ENCODE data around the gene LNPK. TPM values are rescaled to one million over a fixed set of nuclear protein-coding genes. Genes with fewer than 3 reads are reported as not detected.
A peak's percentile ranks its signal among the peaks of the same experiment; 100 is the strongest.

Gene LNPK
- total RNA-seq, 1 donor from 2014 or later = 45.4 TPM

DNA sequence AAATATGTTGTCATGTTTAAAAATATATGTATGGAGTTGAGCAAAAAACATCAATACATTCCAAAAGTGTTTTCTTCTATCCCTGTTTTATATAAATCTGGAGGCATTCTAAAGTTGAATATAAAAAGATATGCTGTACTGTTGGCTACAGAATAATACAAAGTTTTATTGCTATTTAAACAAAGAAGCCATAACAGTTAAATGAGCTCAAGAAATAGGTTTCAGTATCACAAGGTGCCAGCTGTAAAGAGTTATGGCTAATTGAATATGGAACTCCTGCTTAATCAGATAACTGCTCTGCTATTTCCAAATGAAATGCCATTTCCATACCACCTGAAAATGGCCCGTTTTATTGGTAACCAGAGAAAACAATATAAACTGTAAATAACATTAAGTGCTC, 55.0 kb downstream of the LNPK start:
- Histone ChIP-seq H3K4me1 (ENCODE audit: control insufficient read depth in 3 of 3, insufficient read depth in 3 of 3, low read length in 3 of 3) (no peaks in the 10 kb centered on the region), H3K9me3 (ENCODE audit: control insufficient read depth in 3 of 3, low read length in 3 of 3) (no peaks in the 10 kb centered on the region), H3K9ac (ENCODE audit: low read depth in 1 of 3, low read length in 3 of 3) (no peak overlapping the region), H3K27me3 (ENCODE audit: control insufficient read depth in 3 of 3, insufficient read depth in 3 of 3, low read length in 3 of 3) (no peaks in the 10 kb centered on the region), H3K4me3 (ENCODE audit: low read length in 3 of 3) (no peak overlapping the region), H3K36me3 (ENCODE audit: control insufficient read depth in 3 of 3, insufficient read depth in 3 of 3, low read length in 3 of 3) (peaks cover 0 to 7% (median 4%) of the 10 kb centered on the region in 3 donors), H3K27ac (ENCODE audit: low read depth, low read length) (no peak overlapping the region)

DNA sequence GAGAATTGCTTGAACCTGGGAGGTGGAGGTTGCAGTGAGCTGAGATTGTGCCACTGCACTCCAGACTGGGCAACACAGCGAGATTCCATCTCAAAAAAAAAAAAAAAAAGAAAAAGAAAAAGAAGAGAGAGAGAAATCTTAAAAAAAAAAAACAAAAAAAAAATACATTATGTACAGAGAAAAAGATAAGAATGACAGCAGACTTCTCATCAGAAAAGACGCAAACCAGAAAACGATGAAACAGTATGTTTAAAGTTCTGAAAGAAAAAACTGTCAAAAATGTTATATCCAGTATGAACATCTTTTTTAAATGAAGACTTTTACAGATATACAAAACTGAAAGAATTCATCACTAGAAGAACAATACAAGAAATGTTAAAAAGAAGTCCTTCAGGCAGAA, 60.4 kb downstream of the LNPK start:
- Histone ChIP-seq H3K4me3 (ENCODE audit: low read length in 3 of 3) (no peak overlapping the region), H3K9ac (ENCODE audit: low read depth in 1 of 3, low read length in 3 of 3) (no peak overlapping the region), H3K36me3 (ENCODE audit: control insufficient read depth in 3 of 3, insufficient read depth in 3 of 3, low read length in 3 of 3) (peaks cover 0 to 12% (median 5%) of the 10 kb centered on the region in 3 donors), H3K27me3 (ENCODE audit: control insufficient read depth in 3 of 3, insufficient read depth in 3 of 3, low read length in 3 of 3) (no peaks in the 10 kb centered on the region), H3K4me1 (ENCODE audit: control insufficient read depth in 3 of 3, insufficient read depth in 3 of 3, low read length in 3 of 3) (no peaks in the 10 kb centered on the region), H3K9me3 (ENCODE audit: control insufficient read depth in 3 of 3, low read length in 3 of 3) (no peaks in the 10 kb centered on the region), H3K27ac (ENCODE audit: low read depth, low read length) (no peak overlapping the region)

DNA sequence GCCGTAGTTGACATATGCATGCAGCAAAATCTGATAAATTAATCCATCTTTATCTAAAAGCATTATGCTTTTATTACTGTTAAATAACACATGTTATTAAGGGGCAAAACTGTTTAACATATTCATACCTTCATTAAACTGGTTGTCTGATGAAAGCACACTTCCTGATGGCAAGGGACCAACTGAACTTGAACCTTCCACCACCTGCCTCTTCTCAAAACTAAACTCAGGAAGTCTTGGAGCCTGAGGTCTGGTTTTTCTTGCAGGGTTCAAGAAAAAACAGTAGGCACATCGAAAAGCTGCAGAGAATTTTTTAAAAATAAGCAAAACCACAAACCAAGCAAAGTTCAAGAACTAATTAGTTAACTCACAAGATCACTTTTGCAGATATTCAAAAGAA, 64.9 kb downstream of the LNPK start:
- no peaks in the 10 kb centered on the region for H3K27me3 ChIP-seq (ENCODE audit: control insufficient read depth in 3 of 3, insufficient read depth in 3 of 3, low read length in 3 of 3)
- no peaks in the 10 kb centered on the region for H3K4me1 ChIP-seq (ENCODE audit: control insufficient read depth in 3 of 3, insufficient read depth in 3 of 3, low read length in 3 of 3)
- H3K9ac ChIP-seq (ENCODE audit: low read depth in 1 of 3, low read length in 3 of 3) = no peak overlapping the region
- no peak overlapping the region for H3K27ac ChIP-seq (ENCODE audit: low read depth, low read length)
- peaks cover 3 to 22% (median 8%) of the 10 kb centered on the region in 3 donors for H3K36me3 ChIP-seq (ENCODE audit: control insufficient read depth in 3 of 3, insufficient read depth in 3 of 3, low read length in 3 of 3)
- no peaks in the 10 kb centered on the region for H3K9me3 ChIP-seq (ENCODE audit: control insufficient read depth in 3 of 3, low read length in 3 of 3)
- H3K4me3 ChIP-seq (ENCODE audit: low read length in 3 of 3) = no peak overlapping the region

DNA sequence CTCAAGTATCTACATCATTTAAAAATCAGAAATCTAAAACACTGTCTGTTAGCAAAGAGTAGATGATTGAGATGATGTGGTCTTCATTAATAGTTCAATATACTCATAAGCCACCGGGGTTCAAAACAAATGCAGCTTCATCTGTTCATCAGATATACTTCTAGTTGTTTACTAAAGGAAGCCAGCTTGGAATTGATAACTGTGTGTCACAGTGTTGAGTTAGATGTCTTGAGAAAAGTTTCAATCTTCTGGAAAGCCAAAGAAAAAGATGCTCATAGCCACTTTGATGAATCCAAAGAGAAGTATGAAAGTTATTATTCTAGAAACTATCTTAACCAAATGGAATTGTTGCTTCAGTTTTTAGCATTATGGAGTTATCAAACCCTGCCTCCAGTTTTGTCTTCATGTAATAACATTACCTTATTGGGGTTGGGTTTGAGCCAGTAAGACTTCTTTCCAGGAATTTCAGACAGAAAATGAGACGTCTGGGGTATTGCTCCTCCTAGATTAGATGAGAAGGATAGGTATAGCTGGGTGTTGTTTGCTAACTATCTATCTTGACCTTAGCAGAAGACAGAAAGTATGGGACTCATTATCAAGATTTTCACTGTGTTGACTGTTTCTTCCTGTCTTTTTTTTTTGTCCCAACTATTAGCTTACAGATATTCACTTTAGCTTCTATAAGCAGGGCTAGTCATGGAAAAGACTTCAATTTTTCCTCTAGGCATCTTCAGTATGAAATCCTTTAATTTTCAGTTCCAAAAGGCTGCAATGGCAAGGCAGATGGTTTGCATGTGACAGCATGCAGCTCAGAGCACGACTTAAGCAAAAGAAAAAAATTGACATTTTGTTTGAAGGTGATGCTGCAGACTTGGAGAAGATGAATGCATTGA, 66.5 kb downstream of the LNPK start:
- Histone ChIP-seq H3K36me3 (ENCODE audit: control insufficient read depth in 3 of 3, insufficient read depth in 3 of 3, low read length in 3 of 3) (peaks cover 3 to 22% (median 8%) of the 10 kb centered on the region in 3 donors), H3K4me1 (ENCODE audit: control insufficient read depth in 3 of 3, insufficient read depth in 3 of 3, low read length in 3 of 3) (peaks cover 0 to 13% (median 3%) of the 10 kb centered on the region in 3 donors), H3K9me3 (ENCODE audit: control insufficient read depth in 3 of 3, low read length in 3 of 3) (no peaks in the 10 kb centered on the region), H3K27ac (ENCODE audit: low read depth, low read length) (no peak overlapping the region), H3K4me3 (ENCODE audit: low read length in 3 of 3) (no peak overlapping the region), H3K27me3 (ENCODE audit: control insufficient read depth in 3 of 3, insufficient read depth in 3 of 3, low read length in 3 of 3) (no peaks in the 10 kb centered on the region), H3K9ac (ENCODE audit: low read depth in 1 of 3, low read length in 3 of 3) (no peak overlapping the region)

DNA sequence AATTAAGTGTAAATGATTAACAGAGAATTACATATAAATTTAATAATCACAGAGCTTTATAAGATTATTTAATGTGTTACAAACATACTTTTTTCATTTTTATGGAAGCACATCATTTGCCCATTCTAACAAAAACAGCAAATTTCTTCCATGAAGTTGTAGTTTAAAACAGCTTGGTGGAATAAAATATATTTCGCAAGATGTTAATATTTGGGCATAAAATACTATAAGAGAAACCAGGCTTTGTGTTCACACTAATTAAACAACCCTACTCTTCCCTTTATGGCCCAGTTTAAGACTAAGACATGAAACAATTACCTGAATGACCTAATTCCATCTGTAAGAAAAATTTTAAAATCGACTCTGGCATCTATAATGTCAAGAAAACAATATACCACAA, 69.4 kb downstream of the LNPK start:
- H3K36me3 ChIP-seq (ENCODE audit: control insufficient read depth in 3 of 3, insufficient read depth in 3 of 3, low read length in 3 of 3) = peaks cover 3 to 21% (median 8%) of the 10 kb centered on the region in 3 donors
- no peaks in the 10 kb centered on the region for H3K9me3 ChIP-seq (ENCODE audit: control insufficient read depth in 3 of 3, low read length in 3 of 3)
- no peak overlapping the region for H3K4me3 ChIP-seq (ENCODE audit: low read length in 3 of 3)
- no peak overlapping the region for H3K27ac ChIP-seq (ENCODE audit: low read depth, low read length)
- no peaks in the 10 kb centered on the region for H3K27me3 ChIP-seq (ENCODE audit: control insufficient read depth in 3 of 3, insufficient read depth in 3 of 3, low read length in 3 of 3)
- no peak overlapping the region for H3K9ac ChIP-seq (ENCODE audit: low read depth in 1 of 3, low read length in 3 of 3)
- H3K4me1 ChIP-seq (ENCODE audit: control insufficient read depth in 3 of 3, insufficient read depth in 3 of 3, low read length in 3 of 3) = peaks cover 0 to 21% (median 3%) of the 10 kb centered on the region in 3 donors

DNA sequence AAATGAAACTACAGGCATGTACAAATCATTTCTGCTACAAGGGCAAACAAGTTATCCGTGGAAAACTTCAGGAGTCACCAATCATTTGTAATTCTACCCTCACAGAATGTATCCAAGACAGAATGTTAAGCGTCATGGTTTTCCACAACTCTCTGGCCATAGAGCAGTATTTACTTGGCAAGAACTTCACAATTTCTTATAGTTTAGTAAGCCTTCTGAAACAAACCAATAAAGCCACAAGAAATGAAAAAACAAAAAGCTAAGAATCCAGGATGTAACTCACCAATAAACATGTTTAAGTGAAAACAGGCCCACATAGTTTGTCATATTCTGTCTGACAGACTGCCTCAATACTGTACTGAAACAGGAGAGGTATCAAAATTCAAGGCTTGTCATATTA, 70.3 kb downstream of the LNPK start:
- H3K27ac ChIP-seq (ENCODE audit: low read depth, low read length) = peak overlapping the region; percentile 58
- peaks cover 3 to 16% (median 8%) of the 10 kb centered on the region in 3 donors for H3K36me3 ChIP-seq (ENCODE audit: control insufficient read depth in 3 of 3, insufficient read depth in 3 of 3, low read length in 3 of 3)
- no peaks in the 10 kb centered on the region for H3K27me3 ChIP-seq (ENCODE audit: control insufficient read depth in 3 of 3, insufficient read depth in 3 of 3, low read length in 3 of 3)
- H3K4me1 ChIP-seq (ENCODE audit: control insufficient read depth in 3 of 3, insufficient read depth in 3 of 3, low read length in 3 of 3) = peaks cover 0 to 21% (median 3%) of the 10 kb centered on the region in 3 donors
- no peak overlapping the region for H3K4me3 ChIP-seq (ENCODE audit: low read length in 3 of 3)
- H3K9me3 ChIP-seq (ENCODE audit: control insufficient read depth in 3 of 3, low read length in 3 of 3) = no peaks in the 10 kb centered on the region
- no peak overlapping the region for H3K9ac ChIP-seq (ENCODE audit: low read depth in 1 of 3, low read length in 3 of 3)

DNA sequence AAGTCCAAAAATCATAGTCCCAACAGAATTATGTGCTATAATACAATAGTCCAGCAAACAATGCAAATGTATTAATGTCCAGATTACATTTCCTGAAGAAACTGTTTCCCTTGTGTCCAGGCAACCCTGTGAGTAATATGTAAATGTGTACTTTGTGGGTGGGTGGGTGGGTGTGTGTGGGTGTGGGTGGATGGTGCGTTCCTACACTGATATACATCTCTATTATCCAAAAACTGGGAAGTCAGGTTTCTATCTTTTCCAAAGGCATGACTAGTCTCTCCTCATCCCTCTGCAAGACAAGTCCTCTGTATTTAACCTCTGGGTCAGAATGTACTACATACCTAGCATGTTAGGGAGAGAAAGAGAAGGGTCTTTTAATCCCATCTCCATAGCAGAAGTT, 71.6 kb downstream of the LNPK start:
- H3K27me3 ChIP-seq (ENCODE audit: control insufficient read depth in 3 of 3, insufficient read depth in 3 of 3, low read length in 3 of 3) = no peaks in the 10 kb centered on the region
- peaks cover 0 to 16% (median 8%) of the 10 kb centered on the region in 3 donors for H3K36me3 ChIP-seq (ENCODE audit: control insufficient read depth in 3 of 3, insufficient read depth in 3 of 3, low read length in 3 of 3)
- peak overlapping the region in 1 of 3 donors; percentile 15 for H3K9ac ChIP-seq (ENCODE audit: low read depth in 1 of 3, low read length in 3 of 3)
- H3K9me3 ChIP-seq (ENCODE audit: control insufficient read depth in 3 of 3, low read length in 3 of 3) = no peaks in the 10 kb centered on the region
- peaks cover 0 to 21% (median 3%) of the 10 kb centered on the region in 3 donors for H3K4me1 ChIP-seq (ENCODE audit: control insufficient read depth in 3 of 3, insufficient read depth in 3 of 3, low read length in 3 of 3)
- H3K27ac ChIP-seq (ENCODE audit: low read depth, low read length) = peak overlapping the region; percentile 58
- no peak overlapping the region for H3K4me3 ChIP-seq (ENCODE audit: low read length in 3 of 3)

DNA sequence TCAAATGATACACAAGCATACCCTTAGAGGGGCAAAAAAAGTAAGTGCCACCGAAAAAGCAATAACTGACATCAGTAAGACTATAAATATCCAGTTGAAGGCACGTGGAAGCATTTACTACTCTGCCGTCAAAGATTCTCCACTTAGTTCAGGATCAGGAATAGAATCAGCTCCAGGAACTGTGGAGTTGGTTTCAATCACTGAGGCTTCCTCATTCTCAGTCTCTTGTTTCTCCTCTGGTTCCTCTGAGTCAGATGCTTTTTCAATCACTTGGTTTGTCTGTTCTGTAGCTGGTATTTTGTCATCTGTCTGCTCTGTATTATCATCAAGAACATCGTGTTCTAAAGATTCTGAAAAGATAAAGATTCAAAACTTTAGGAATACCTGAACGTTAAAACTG, 72.2 kb downstream of the LNPK start:
- no peak overlapping the region for H3K4me3 ChIP-seq (ENCODE audit: low read length in 3 of 3)
- H3K27ac ChIP-seq (ENCODE audit: low read depth, low read length) = peak overlapping the region; percentile 78
- peaks cover under 1 to 24% (median 3%) of the 10 kb centered on the region in 3 donors for H3K4me1 ChIP-seq (ENCODE audit: control insufficient read depth in 3 of 3, insufficient read depth in 3 of 3, low read length in 3 of 3)
- H3K36me3 ChIP-seq (ENCODE audit: control insufficient read depth in 3 of 3, insufficient read depth in 3 of 3, low read length in 3 of 3) = peaks cover 0 to 13% (median 4%) of the 10 kb centered on the region in 3 donors
- peak overlapping the region in 1 of 3 donors; percentile 23 for H3K9ac ChIP-seq (ENCODE audit: low read depth in 1 of 3, low read length in 3 of 3)
- H3K27me3 ChIP-seq (ENCODE audit: control insufficient read depth in 3 of 3, insufficient read depth in 3 of 3, low read length in 3 of 3) = no peaks in the 10 kb centered on the region
- no peaks in the 10 kb centered on the region for H3K9me3 ChIP-seq (ENCODE audit: control insufficient read depth in 3 of 3, low read length in 3 of 3)

DNA sequence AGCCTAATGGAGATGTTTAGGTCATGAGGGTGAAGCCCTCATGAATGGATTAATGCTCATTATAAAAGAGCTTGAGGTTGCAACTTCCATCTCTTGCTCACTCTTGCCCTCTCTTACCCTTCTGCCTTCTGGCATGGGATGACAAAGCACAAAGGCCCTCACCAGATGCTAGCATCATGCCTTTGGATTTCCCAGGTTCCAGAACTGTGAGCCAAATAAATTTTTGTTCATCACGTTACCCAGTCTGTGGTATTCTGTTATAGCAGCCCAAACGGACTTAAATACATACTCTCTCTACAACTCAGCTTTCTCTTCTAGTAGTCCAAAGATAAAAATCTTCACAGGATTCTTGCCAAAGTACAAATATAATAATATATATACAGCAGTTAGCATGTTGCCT, 75.8 kb downstream of the LNPK start:
- Histone ChIP-seq H3K36me3 (ENCODE audit: control insufficient read depth in 3 of 3, insufficient read depth in 3 of 3, low read length in 3 of 3) (peaks cover 0 to 7% (median 4%) of the 10 kb centered on the region in 3 donors), H3K9me3 (ENCODE audit: control insufficient read depth in 3 of 3, low read length in 3 of 3) (no peaks in the 10 kb centered on the region), H3K4me1 (ENCODE audit: control insufficient read depth in 3 of 3, insufficient read depth in 3 of 3, low read length in 3 of 3) (peaks cover 0 to 18% (median 5%) of the 10 kb centered on the region in 3 donors), H3K27ac (ENCODE audit: low read depth, low read length) (no peak overlapping the region), H3K4me3 (ENCODE audit: low read length in 3 of 3) (no peak overlapping the region), H3K9ac (ENCODE audit: low read depth in 1 of 3, low read length in 3 of 3) (no peak overlapping the region), H3K27me3 (ENCODE audit: control insufficient read depth in 3 of 3, insufficient read depth in 3 of 3, low read length in 3 of 3) (no peaks in the 10 kb centered on the region)

DNA sequence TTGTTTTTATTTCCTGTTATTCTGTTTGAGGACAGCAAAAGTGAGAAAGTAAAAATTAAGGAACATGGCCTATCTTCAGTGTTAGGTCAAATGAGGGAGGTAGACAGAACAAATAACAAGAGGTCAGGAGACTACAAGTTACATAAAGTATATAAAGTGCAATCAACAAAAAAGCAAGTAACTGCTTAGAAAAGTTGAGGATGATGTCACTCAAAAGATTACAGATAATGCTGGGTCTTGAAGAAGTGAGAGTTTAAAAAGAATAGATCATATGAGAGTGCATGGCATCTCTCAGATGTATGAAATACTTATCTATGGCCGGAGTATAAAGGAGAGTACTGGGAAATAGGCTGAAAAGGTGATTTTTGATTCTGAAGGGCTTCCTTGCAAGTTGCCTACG, 79.9 kb downstream of the LNPK start:
- H3K9me3 ChIP-seq (ENCODE audit: control insufficient read depth in 3 of 3, low read length in 3 of 3) = no peaks in the 10 kb centered on the region
- no peaks in the 10 kb centered on the region for H3K27me3 ChIP-seq (ENCODE audit: control insufficient read depth in 3 of 3, insufficient read depth in 3 of 3, low read length in 3 of 3)
- H3K4me3 ChIP-seq (ENCODE audit: low read length in 3 of 3) = no peak overlapping the region
- H3K27ac ChIP-seq (ENCODE audit: low read depth, low read length) = no peak overlapping the region
- H3K36me3 ChIP-seq (ENCODE audit: control insufficient read depth in 3 of 3, insufficient read depth in 3 of 3, low read length in 3 of 3) = peaks cover 0 to 5% (median 2%) of the 10 kb centered on the region in 3 donors
- peaks cover 0 to 5% (median 3%) of the 10 kb centered on the region in 3 donors for H3K4me1 ChIP-seq (ENCODE audit: control insufficient read depth in 3 of 3, insufficient read depth in 3 of 3, low read length in 3 of 3)
- H3K9ac ChIP-seq (ENCODE audit: low read depth in 1 of 3, low read length in 3 of 3) = no peak overlapping the region

Data from skeletal muscle tissue (tissue), 4 donors.